ENCODE results near the gene ASF1A.

- TF ChIP-seq POLR2AphosphoS5 (IDR thresholded peaks at IDR 0.05) (no peak), CTCF (IDR thresholded peaks at IDR 0.05; ENCODE audit: poor library complexity, severe bottlenecking) (no peak), EP300 (conservative IDR thresholded peaks at IDR 0.05; ENCODE audit: poor library complexity, severe bottlenecking) (no peak), REST (IDR thresholded peaks at IDR 0.05; ENCODE audit: borderline replicate concordance) (no peak), EZH2 (IDR thresholded peaks at IDR 0.05; ENCODE audit: borderline replicate concordance, insufficient read depth, low read length, poor library complexity, severe bottlenecking) (no peak), RAD21 (conservative IDR thresholded peaks at IDR 0.05) (no peak)
Observed at GRCh38 chr6:118932421-118932820, 38.5 kb downstream of the ASF1A start.
